Mesendoderm (in vitro differentiated cells): ENCODE results near the gene C11orf24.
"Not testable (repeated sequence)": the region's sequence is repeated elsewhere in the genome, so short reads cannot be mapped to it uniquely, and the experiment has no call there.

Source experiments
- DNase-seq: peaks from one replicate; pipeline ENCODE4 v3.0.0; 2013
- H2AK5ac ChIP-seq: 2 replicates; pipeline ENCODE4 v1.6.1; 2013; ENCODE audit warnings: low read length, inconsistent platforms
- H2BK120ac ChIP-seq: 2 replicates; pipeline ENCODE4 v1.6.1; 2013; ENCODE audit warnings: low read depth, mild to moderate bottlenecking, low read length, moderate library complexity, mixed read lengths
- H2BK15ac ChIP-seq: replicated peaks from 2 replicates; pipeline ENCODE4 v1.6.1; 2013; ENCODE audit warnings: low read depth, mild to moderate bottlenecking, moderate library complexity
- H2BK5ac ChIP-seq: 2 replicates; pipeline ENCODE4 v1.6.1; 2013; ENCODE audit warnings: low read length, inconsistent platforms
- H3K18ac ChIP-seq: 2 replicates; pipeline ENCODE4 v1.6.1; 2013; ENCODE audit warnings: mild to moderate bottlenecking, low read length, mixed read lengths
- H3K23ac ChIP-seq: one replicate; pipeline ENCODE4 v1.6.1; 2013; ENCODE audit warnings: low read length
- H3K27ac ChIP-seq: 2 replicates; pipeline ENCODE4 v1.5.1; 2013; ENCODE audit warnings: low read depth, mild to moderate bottlenecking, inconsistent platforms, low read length, moderate library complexity
- H3K27me3 ChIP-seq: 2 replicates; pipeline ENCODE4 v1.6.1; 2013; ENCODE audit warnings: low read length, control low read depth, mild to moderate bottlenecking, inconsistent platforms; ENCODE audit not compliant: insufficient read depth, poor library complexity
- H3K36me3 ChIP-seq: 2 replicates; pipeline ENCODE4 v1.6.1; 2013; ENCODE audit warnings: low read length, inconsistent platforms; ENCODE audit not compliant: control insufficient read depth, insufficient read depth
- H3K4ac ChIP-seq: one replicate; pipeline ENCODE4 v1.6.1; 2013; ENCODE audit warnings: low read depth, mild to moderate bottlenecking, low read length, moderate library complexity
- H3K4me1 ChIP-seq: 2 replicates; pipeline ENCODE4 v1.6.1; 2013; ENCODE audit warnings: low read depth, low read length, inconsistent platforms; ENCODE audit not compliant: control insufficient read depth
- H3K4me2 ChIP-seq: 2 replicates; pipeline ENCODE4 v1.6.1; 2013; ENCODE audit warnings: low read length
- H3K4me3 ChIP-seq: 2 replicates; pipeline ENCODE4 v1.5.1; 2013; ENCODE audit warnings: mild to moderate bottlenecking, low read length
- H3K56ac ChIP-seq: one replicate; pipeline ENCODE4 v1.6.1; 2013; ENCODE audit warnings: low read length
- H3K79me1 ChIP-seq: 2 replicates; pipeline ENCODE4 v1.6.1; 2013; ENCODE audit warnings: low read length, inconsistent platforms
- H3K79me2 ChIP-seq: 2 replicates; pipeline ENCODE4 v1.6.1; 2013; ENCODE audit warnings: mild to moderate bottlenecking, low read length; ENCODE audit not compliant: control insufficient read depth, insufficient read depth
- H3K9ac ChIP-seq: 2 replicates; pipeline ENCODE4 v1.6.1; 2013; ENCODE audit warnings: low read length, inconsistent platforms
- H4K5ac ChIP-seq: one replicate; pipeline ENCODE4 v1.6.1; 2013; ENCODE audit warnings: low read length
- H4K8ac ChIP-seq: one replicate; pipeline ENCODE4 v1.6.1; 2013; ENCODE audit warnings: low read depth, mild to moderate bottlenecking, control low read depth, low read length, moderate library complexity
- WGBS: extraction: QIAGEN DNeasy Blood & Tissue Kit; methylation state at CpG from one replicate; pipeline ENCODE4 v1.1.7; 2013; ENCODE audit warnings: low lambda C conversion rate, missing lambda C conversion rate; ENCODE audit not compliant: insufficient coverage; ENCODE audit errors: extremely low coverage; 5-methylcytosine and 5-hydroxymethylcytosine counted together

The C11orf24 gene

GRCh38 chr11:68287419-68287818 lies 15.6 kb upstream of the C11orf24 start:
- Histone ChIP-seq H3K4ac (no peak overlapping the region), H3K27ac (no peak overlapping the region), H3K79me2 (no peaks in the 10 kb centered on the region), H3K36me3 (no peaks in the 10 kb centered on the region), H3K4me3 (no peak overlapping the region), H4K5ac (no peak overlapping the region), H2BK120ac (no peak overlapping the region), H3K23ac (no peak overlapping the region), H3K27me3 (no peaks in the 10 kb centered on the region), H3K4me1 (no peaks in the 10 kb centered on the region), H3K56ac (no peak overlapping the region), H3K18ac (no peak overlapping the region), H4K8ac (no peak overlapping the region), H3K4me2 (no peak overlapping the region), H2BK15ac (no peak overlapping the region), H2BK5ac (no peak overlapping the region), H2AK5ac (no peak overlapping the region), H3K79me1 (no peaks in the 10 kb centered on the region), H3K9ac (no peak overlapping the region)
- no peak for DNase-seq
- WGBS, result no CpG with 5 or more reads among the region's 8 CpGs

DNA sequence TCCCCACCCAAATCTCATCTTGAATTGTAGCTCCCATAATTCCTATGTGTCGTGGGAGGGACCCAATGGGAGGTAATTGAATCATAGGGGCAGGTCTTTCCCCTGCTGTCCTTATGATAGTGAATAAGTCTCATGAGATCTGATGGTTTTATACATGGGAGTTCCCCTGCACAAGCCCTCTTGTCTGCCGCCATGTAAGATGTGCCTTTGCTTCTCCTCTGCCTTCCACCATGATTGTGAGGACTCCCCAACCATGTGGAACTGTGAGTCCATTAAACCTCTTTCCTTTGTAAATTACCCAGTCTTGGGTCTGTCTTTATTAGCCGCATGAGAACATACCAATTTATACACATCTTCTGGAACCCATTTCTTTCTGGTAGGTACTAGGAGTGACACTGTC lies 12.8 kb upstream of the C11orf24 start:
- WGBS, result no CpG with 5 or more reads among the region's 3 CpGs
- H3K27ac ChIP-seq, H3K27me3 ChIP-seq, H3K79me1 ChIP-seq, H3K23ac ChIP-seq, H3K56ac ChIP-seq, H2BK15ac ChIP-seq, H3K4me1 ChIP-seq, DNase-seq, H3K36me3 ChIP-seq, H3K4me2 ChIP-seq, H3K4ac ChIP-seq, H3K18ac ChIP-seq, H4K8ac ChIP-seq, H2BK120ac ChIP-seq, H4K5ac ChIP-seq, H2AK5ac ChIP-seq, H3K4me3 ChIP-seq, H3K9ac ChIP-seq, H2BK5ac ChIP-seq, H3K79me2 ChIP-seq: not testable (repeated sequence)

GRCh38 chr11:68282861-68283230 lies 11.1 kb upstream of the C11orf24 start:
- DNase-seq, result no peak
- no peak overlapping the region for H4K5ac ChIP-seq
- no peak overlapping the region for H2BK15ac ChIP-seq
- H3K79me1 ChIP-seq, result no peaks in the 10 kb centered on the region
- H3K4me2 ChIP-seq, result no peak overlapping the region
- H2BK5ac ChIP-seq, result no peak overlapping the region
- no peaks in the 10 kb centered on the region for H3K4me1 ChIP-seq
- no peak overlapping the region for H2BK120ac ChIP-seq
- no peak overlapping the region for H3K4me3 ChIP-seq
- no peaks in the 10 kb centered on the region for H3K79me2 ChIP-seq
- H3K23ac ChIP-seq, result no peak overlapping the region
- no peak overlapping the region for H4K8ac ChIP-seq
- H3K18ac ChIP-seq, result no peak overlapping the region
- no peak overlapping the region for H2AK5ac ChIP-seq
- no CpG with 5 or more reads among the region's 14 CpGs for whole genome bisulfite sequencing
- H3K4ac ChIP-seq, result no peak overlapping the region
- H3K27me3 ChIP-seq, result no peaks in the 10 kb centered on the region
- H3K56ac ChIP-seq, result no peak overlapping the region
- H3K9ac ChIP-seq, result no peak overlapping the region
- H3K27ac ChIP-seq, result no peak overlapping the region
- no peaks in the 10 kb centered on the region for H3K36me3 ChIP-seq

GRCh38 chr11:68282141-68282860 lies 10.5 kb upstream of the C11orf24 start:
- H2AK5ac ChIP-seq, result no peak overlapping the region
- no peaks in the 10 kb centered on the region for H3K4me1 ChIP-seq
- no peak overlapping the region for H2BK120ac ChIP-seq
- H2BK5ac ChIP-seq, result no peak overlapping the region
- DNase-seq, result no peak
- H4K5ac ChIP-seq, result no peak overlapping the region
- no peak overlapping the region for H3K4me3 ChIP-seq
- H3K9ac ChIP-seq, result no peak overlapping the region
- no peak overlapping the region for H3K4me2 ChIP-seq
- no peak overlapping the region for H3K56ac ChIP-seq
- H3K27ac ChIP-seq, result no peak overlapping the region
- no peak overlapping the region for H3K18ac ChIP-seq
- H3K23ac ChIP-seq, result no peak overlapping the region
- no peaks in the 10 kb centered on the region for H3K79me1 ChIP-seq
- H3K36me3 ChIP-seq, result no peaks in the 10 kb centered on the region
- H3K27me3 ChIP-seq, result no peaks in the 10 kb centered on the region
- WGBS, result no CpG with 5 or more reads among the region's 15 CpGs
- H3K4ac ChIP-seq, result no peak overlapping the region
- no peaks in the 10 kb centered on the region for H3K79me2 ChIP-seq
- H2BK15ac ChIP-seq, result no peak overlapping the region
- no peak overlapping the region for H4K8ac ChIP-seq

DNA sequence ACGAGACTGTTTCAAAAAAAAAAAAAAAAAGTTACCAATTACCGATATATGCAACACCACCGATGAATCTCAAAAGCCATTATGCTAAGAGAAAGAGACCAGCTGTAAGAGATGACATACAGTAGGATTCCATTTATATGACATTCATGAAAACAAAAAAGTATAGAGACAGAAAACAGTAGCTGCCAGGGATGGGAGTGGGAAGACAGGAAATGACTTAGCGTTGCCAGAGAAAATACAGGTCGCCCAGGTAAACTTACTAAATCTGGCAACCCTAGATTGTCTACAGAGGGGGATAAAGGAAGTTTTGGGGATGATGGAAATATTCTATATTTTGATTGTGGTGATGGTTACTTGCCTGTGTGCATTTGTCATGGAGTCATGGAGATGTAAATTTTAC lies 7.9 kb upstream of the C11orf24 start:
- no peak overlapping the region for H2AK5ac ChIP-seq
- H4K8ac ChIP-seq, result no peak overlapping the region
- no peak overlapping the region for H3K9ac ChIP-seq
- H3K18ac ChIP-seq, result no peak overlapping the region
- DNase-seq, result no peak
- no peaks in the 10 kb centered on the region for H3K79me1 ChIP-seq
- WGBS, result no CpG with 5 or more reads among the region's 5 CpGs
- H3K27ac ChIP-seq, result no peak overlapping the region
- H3K23ac ChIP-seq, result no peak overlapping the region
- H3K79me2 ChIP-seq, result no peaks in the 10 kb centered on the region
- H4K5ac ChIP-seq, result no peak overlapping the region
- H3K4me3 ChIP-seq, result no peak overlapping the region
- H3K4me2 ChIP-seq, result no peak overlapping the region
- H2BK120ac ChIP-seq, result no peak overlapping the region
- H3K27me3 ChIP-seq, result no peaks in the 10 kb centered on the region
- no peaks in the 10 kb centered on the region for H3K36me3 ChIP-seq
- H3K4ac ChIP-seq, result no peak overlapping the region
- no peak overlapping the region for H2BK15ac ChIP-seq
- no peak overlapping the region for H2BK5ac ChIP-seq
- no peak overlapping the region for H3K56ac ChIP-seq
- H3K4me1 ChIP-seq, result no peaks in the 10 kb centered on the region

GRCh38 chr11:68276861-68277260 lies 5.1 kb upstream of the C11orf24 start:
- WGBS, result no CpG with 5 or more reads among the region's 6 CpGs
- H2AK5ac ChIP-seq, result no peak overlapping the region

More at GRCh38 chr11:68276861-68277260, 5.1 kb upstream of the C11orf24 start:
- H3K4me3 ChIP-seq, result no peak overlapping the region
- H3K4me2 ChIP-seq, result no peak overlapping the region
- no peaks in the 10 kb centered on the region for H3K36me3 ChIP-seq
- H2BK15ac ChIP-seq, result no peak overlapping the region
- H3K23ac ChIP-seq, result no peak overlapping the region
- H2BK120ac ChIP-seq, result no peak overlapping the region
- no peak overlapping the region for H3K9ac ChIP-seq
- no peak overlapping the region for H3K4ac ChIP-seq
- no peak for DNase-seq
- no peak overlapping the region for H3K18ac ChIP-seq
- no peak overlapping the region for H3K56ac ChIP-seq
- H3K79me1 ChIP-seq, result peaks cover 1% of the 10 kb centered on the region
- H3K79me2 ChIP-seq, result no peaks in the 10 kb centered on the region
- no peak overlapping the region for H4K8ac ChIP-seq
- no peak overlapping the region for H4K5ac ChIP-seq
- H2BK5ac ChIP-seq, result no peak overlapping the region
- no peaks in the 10 kb centered on the region for H3K4me1 ChIP-seq
- H3K27ac ChIP-seq, result no peak overlapping the region
- no peaks in the 10 kb centered on the region for H3K27me3 ChIP-seq
